H9 (cell line): ENCODE results near the gene TFF1. TPM values are rescaled to one million over a fixed set of nuclear protein-coding genes. Genes with fewer than 3 reads are reported as not detected.

Experiments
- DNase-seq: peaks from one replicate; pipeline ENCODE4 v3.0.0-alpha.2; 2017
- H2AFZ ChIP-seq: one replicate; pipeline ENCODE4 v1.6.1; 2013; ENCODE audit warnings: mild to moderate bottlenecking, low read length, control low read depth, moderate library complexity
- H2AK5ac ChIP-seq: 2 replicates; pipeline ENCODE4 v1.6.1; 2013; ENCODE audit warnings: low read length, control low read depth, mixed read lengths; ENCODE audit not compliant: insufficient read length
- H2BK120ac ChIP-seq: one replicate; pipeline ENCODE4 v1.6.1; 2013; ENCODE audit warnings: low read depth, mild to moderate bottlenecking, low read length, control low read depth, inconsistent platforms; ENCODE audit not compliant: poor library complexity, severe bottlenecking
- H2BK12ac ChIP-seq: 2 replicates; pipeline ENCODE4 v1.6.1; 2013; ENCODE audit warnings: low read length, control low read depth, mixed read lengths, low read depth; ENCODE audit not compliant: insufficient read length
- H2BK15ac ChIP-seq: 2 replicates; pipeline ENCODE4 v1.6.1; 2013; ENCODE audit warnings: low read depth, low read length, control low read depth
- H2BK20ac ChIP-seq: one replicate; pipeline ENCODE4 v1.6.1; 2013; ENCODE audit warnings: low read depth, mild to moderate bottlenecking, low read length, control low read depth, inconsistent platforms; ENCODE audit not compliant: poor library complexity, severe bottlenecking
- H2BK5ac ChIP-seq: 2 replicates; pipeline ENCODE4 v1.6.1; 2013; ENCODE audit warnings: low read length, control low read depth, mixed read lengths; ENCODE audit not compliant: insufficient read length
- H3K14ac ChIP-seq: 2 replicates; pipeline ENCODE4 v1.6.1; 2013; ENCODE audit warnings: low read length, control low read depth; ENCODE audit not compliant: insufficient read depth
- H3K18ac ChIP-seq: 2 replicates; pipeline ENCODE4 v1.6.1; 2013; ENCODE audit warnings: low read depth, mild to moderate bottlenecking, mixed read lengths, low read length, control low read depth; ENCODE audit not compliant: insufficient read length
- H3K23ac ChIP-seq: 2 replicates; pipeline ENCODE4 v1.6.1; 2013; ENCODE audit warnings: low read length, control low read depth, mixed read lengths, low read depth; ENCODE audit not compliant: insufficient read length
- H3K23me2 ChIP-seq: 2 replicates; pipeline ENCODE4 v1.6.1; 2013; ENCODE audit warnings: low read depth, mild to moderate bottlenecking, mixed read lengths, low read length, control low read depth; ENCODE audit not compliant: insufficient read length, poor library complexity, severe bottlenecking
- H3K27ac ChIP-seq: 2 replicates; pipeline ENCODE4 v1.5.1; 2013; ENCODE audit warnings: low read length, control low read depth, mixed read lengths, low read depth; ENCODE audit not compliant: insufficient read length
- H3K27me3 ChIP-seq: 2 replicates; pipeline ENCODE4 v1.6.1; 2013; ENCODE audit warnings: low read length, control low read depth, inconsistent platforms; ENCODE audit not compliant: insufficient read depth
- H3K4ac ChIP-seq: 2 replicates; pipeline ENCODE4 v1.6.1; 2013; ENCODE audit warnings: low read depth, mild to moderate bottlenecking, control low read depth, inconsistent platforms, low read length, moderate library complexity
- H3K4me1 ChIP-seq: 2 replicates; pipeline ENCODE4 v1.6.1; 2013; ENCODE audit warnings: low read length, control low read depth, inconsistent platforms; ENCODE audit not compliant: insufficient read depth
- H3K4me2 ChIP-seq: 2 replicates; pipeline ENCODE4 v1.6.1; 2013; ENCODE audit warnings: low read length, control low read depth, mixed read lengths; ENCODE audit not compliant: insufficient read length, insufficient read depth
- H3K56ac ChIP-seq: 2 replicates; pipeline ENCODE4 v1.6.1; 2013; ENCODE audit warnings: low read depth, mild to moderate bottlenecking, mixed read lengths, low read length, control low read depth; ENCODE audit not compliant: insufficient read length
- H3K79me1 ChIP-seq: 2 replicates; pipeline ENCODE4 v1.6.1; 2013; ENCODE audit warnings: low read depth, mild to moderate bottlenecking, moderate library complexity, low read length, control low read depth, inconsistent platforms; ENCODE audit not compliant: insufficient read depth, poor library complexity, severe bottlenecking
- H3K79me2 ChIP-seq: 2 replicates; pipeline ENCODE4 v1.6.1; 2013; ENCODE audit warnings: low read length, control low read depth, inconsistent platforms; ENCODE audit not compliant: insufficient read depth
- H3K9ac ChIP-seq: 2 replicates; pipeline ENCODE4 v1.6.1; 2013; ENCODE audit warnings: low read length, control low read depth, mixed read lengths; ENCODE audit not compliant: insufficient read length; ENCODE audit errors: extremely low read depth
- H3K9me3 ChIP-seq: one replicate; pipeline ENCODE4 v1.6.1; 2013; ENCODE audit warnings: low read depth, low read length, inconsistent platforms; ENCODE audit not compliant: control insufficient read depth
- H3T11ph ChIP-seq: one replicate; pipeline ENCODE4 v1.6.1; 2013; ENCODE audit warnings: mild to moderate bottlenecking, low read length, control low read depth, inconsistent platforms
- H4K20me1 ChIP-seq: one replicate; pipeline ENCODE4 v1.6.1; 2013; ENCODE audit not compliant: control insufficient read depth, insufficient read length, insufficient read depth
- H4K5ac ChIP-seq: 2 replicates; pipeline ENCODE4 v1.6.1; 2013; ENCODE audit warnings: low read depth, mild to moderate bottlenecking, mixed read lengths, low read length, control low read depth; ENCODE audit not compliant: insufficient read length
- H4K8ac ChIP-seq: replicated peaks from 2 replicates; pipeline ENCODE4 v1.6.1; 2013; ENCODE audit warnings: low read length, control low read depth, mixed read lengths, low read depth; ENCODE audit not compliant: insufficient read length
- H4K91ac ChIP-seq: 2 replicates; pipeline ENCODE4 v1.6.1; 2013; ENCODE audit warnings: low read depth, mild to moderate bottlenecking, moderate library complexity, mixed read lengths, low read length, control low read depth; ENCODE audit not compliant: insufficient read length
- H3K27ac Mint-ChIP-seq, 3 experiments: 2 replicates in 2 of 3; 3 replicates in 1 of 3; pipeline ENCODE4 v1.8.0; 2020 to 2021; ENCODE audit warnings: mixed read lengths in 3 of 3, mild to moderate bottlenecking in 1 of 3, moderate library complexity in 1 of 3
- H3K27me3 Mint-ChIP-seq: 2 replicates; pipeline ENCODE4 v1.8.0; 2021; ENCODE audit warnings: low read depth, mild to moderate bottlenecking, moderate library complexity, mixed read lengths
- H3K36me3 Mint-ChIP-seq, 3 experiments: 2 replicates in 2 of 3; 3 replicates in 1 of 3; pipeline ENCODE4 v1.8.0; 2020 to 2021; ENCODE audit warnings: low read depth in 3 of 3, mixed read lengths in 3 of 3; ENCODE audit not compliant: insufficient read depth in 1 of 3
- H3K4me1 Mint-ChIP-seq, 2 experiments: 2 replicates each; pipeline ENCODE4 v1.8.0; 2020; ENCODE audit warnings: mixed read lengths in 2 of 2
- H3K4me3 Mint-ChIP-seq, 2 experiments: 2 replicates in 1 of 2; 3 replicates in 1 of 2; pipeline ENCODE4 v1.8.0; 2020 to 2021; ENCODE audit warnings: mild to moderate bottlenecking in 2 of 2, mixed read lengths in 2 of 2, moderate library complexity in 1 of 2
- H3K9me3 Mint-ChIP-seq, 2 experiments: 2 replicates in 1 of 2; 3 replicates in 1 of 2; pipeline ENCODE4 v1.8.0; 2020; ENCODE audit warnings: mild to moderate bottlenecking in 2 of 2, mixed read lengths in 2 of 2, moderate library complexity in 1 of 2
- CTCF ChIP-seq: fragments of 200-600 bp; sonication (generic); conservative IDR thresholded peaks from 3 replicates; pipeline ENCODE4 v1.8.0; 2021; ENCODE audit warnings: antibody characterized with exemption, mild to moderate bottlenecking
- WGBS: extraction: QIAGEN DNeasy Blood & Tissue Kit; methylation state at CpG from one replicate; pipeline ENCODE4 v1.1.7; 2013; ENCODE audit warnings: missing lambda C conversion rate, low lambda C conversion rate, mixed read lengths; ENCODE audit not compliant: insufficient read length; ENCODE audit errors: extremely low coverage; 5-methylcytosine and 5-hydroxymethylcytosine counted together
- total RNA-seq: library from RNA; stranded (reverse); gene quantifications from 2 replicates; pipeline ENCODE4 v1.2.1, GENCODE V29; 2021

The TFF1 gene
- total RNA-seq, 1 experiment from 2014 or later: not detected

- Histone ChIP-seq H3K79me2 (no peaks in the 10 kb centered on the region), H3K56ac (no peak overlapping the region), H2AFZ (no peak overlapping the region), H3K4me1 (peaks cover 7% of the 10 kb centered on the region; the same call in 1 of the 2 replicates), H4K5ac (no peak overlapping the region), H2BK15ac (no peak overlapping the region), H3K18ac (no peak overlapping the region), H3K4me2 (no peak overlapping the region), H3K79me1 (no peaks in the 10 kb centered on the region), H4K20me1 (no peaks in the 10 kb centered on the region), H3T11ph (no peak overlapping the region), H2AK5ac (no peak overlapping the region), H3K9me3 (no peaks in the 10 kb centered on the region), H3K14ac (no peak overlapping the region), H4K91ac (no peak overlapping the region), H3K23me2 (no peaks in the 10 kb centered on the region), H2BK5ac (no peak overlapping the region), H3K23ac (no peak overlapping the region), H3K27ac (no peak overlapping the region), H2BK12ac (no peak overlapping the region), H3K9ac (no peak overlapping the region), H3K27me3 (no peaks in the 10 kb centered on the region), H2BK120ac (no peak overlapping the region), H3K4ac (no peak overlapping the region), H2BK20ac (no peak overlapping the region), H4K8ac (no peak overlapping the region)
- peaks cover 3% of the 10 kb centered on the region; the same call in 1 of the 2 replicates for H3K27me3 Mint-ChIP-seq
- no peak overlapping the region for H3K4me3 Mint-ChIP-seq
- no peaks in the 10 kb centered on the region for H3K36me3 Mint-ChIP-seq
- peaks cover 38 to 42% of the 10 kb centered on the region in 2 experiments for H3K4me1 Mint-ChIP-seq
- peak overlapping the region in 1 of 3 experiments; percentile 34; a peak in 2 of 7 replicates for H3K27ac Mint-ChIP-seq
- DNase-seq: no peak
- no peaks in the 10 kb centered on the region for H3K9me3 Mint-ChIP-seq
- no peak for TF ChIP-seq CTCF
- no CpG with 5 or more reads among the region's 10 CpGs for WGBS
These were observed 47.0 kb downstream of the TFF1 start for GRCh38 chr21:42319376-42319775.
